IPS-15b (cell line): Measurements from ENCODE around the gene PLEK2.
A peak's percentile ranks its signal among the peaks of the same experiment; 100 is the strongest.
"Not testable (repeated sequence)": the region's sequence is repeated elsewhere in the genome, so short reads cannot be mapped to it uniquely, and the experiment has no call there.

ENCODE experiments used
- H3K27me3 ChIP-seq: one replicate; pipeline ENCODE4 v1.6.1; 2013; ENCODE audit warnings: low read length; ENCODE audit not compliant: control insufficient read depth, insufficient read depth
- H3K36me3 ChIP-seq: one replicate; pipeline ENCODE4 v1.6.1; 2013; ENCODE audit warnings: low read length; ENCODE audit not compliant: control insufficient read depth, insufficient read depth
- H3K4me1 ChIP-seq: one replicate; pipeline ENCODE4 v1.6.1; 2013; ENCODE audit warnings: mild to moderate bottlenecking, low read length; ENCODE audit not compliant: control insufficient read depth, insufficient read depth
- H3K4me3 ChIP-seq: one replicate; pipeline ENCODE4 v1.5.1; 2013; ENCODE audit warnings: low read depth, low read length
- H3K9ac ChIP-seq: one replicate; pipeline ENCODE4 v1.6.1; 2013; ENCODE audit warnings: low read depth, mild to moderate bottlenecking, low read length
- H3K9me3 ChIP-seq: one replicate; pipeline ENCODE4 v1.6.1; 2013; ENCODE audit warnings: mild to moderate bottlenecking, low read length; ENCODE audit not compliant: control insufficient read depth, insufficient read depth

The PLEK2 gene

GRCh38 chr14:67413806-67414769 is 2.1 kb upstream of the PLEK2 start:
- no peaks in the 10 kb centered on the region for H3K36me3 ChIP-seq
- peaks cover 30% of the 10 kb centered on the region for H3K27me3 ChIP-seq
- H3K9me3 ChIP-seq, result no peaks in the 10 kb centered on the region
- H3K9ac ChIP-seq, result no peak overlapping the region
- H3K4me3 ChIP-seq, result no peak overlapping the region
- no peaks in the 10 kb centered on the region for H3K4me1 ChIP-seq

DNA sequence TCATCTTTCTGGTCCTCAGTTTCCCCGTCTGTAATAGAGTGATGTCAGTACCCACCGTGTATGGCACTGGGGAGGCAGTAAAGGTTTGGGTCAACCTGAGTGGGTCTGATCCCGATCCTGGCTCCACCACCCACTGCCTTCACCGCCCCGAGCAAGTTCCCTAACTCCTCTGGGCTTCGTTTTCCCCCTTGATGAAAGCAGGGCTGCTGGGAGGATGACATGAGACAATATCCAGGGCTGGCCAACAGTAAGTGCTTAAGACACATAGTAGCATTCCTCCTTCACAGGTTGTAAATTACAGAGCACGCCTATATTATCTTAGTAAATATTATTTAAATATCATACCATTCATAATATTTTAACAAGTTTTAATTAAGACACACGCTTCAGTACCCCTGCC is 595 bp downstream of the PLEK2 start:
- Histone ChIP-seq H3K9me3 (no peaks in the 10 kb centered on the region), H3K9ac (no peak overlapping the region), H3K27me3 (peaks cover 30% of the 10 kb centered on the region), H3K4me1 (no peaks in the 10 kb centered on the region), H3K36me3 (no peaks in the 10 kb centered on the region), H3K4me3 (peak overlapping the region; percentile 62)

- Histone ChIP-seq H3K4me1 (no peaks in the 10 kb centered on the region), H3K27me3 (peaks cover 30% of the 10 kb centered on the region), H3K9me3 (no peaks in the 10 kb centered on the region), H3K9ac (no peak overlapping the region), H3K4me3 (no peak overlapping the region), H3K36me3 (no peaks in the 10 kb centered on the region)
Measured at GRCh38 chr14:67410313-67410712, 1.7 kb downstream of the PLEK2 start.

- H3K9me3 ChIP-seq, result no peaks in the 10 kb centered on the region
- H3K4me3 ChIP-seq, result no peak overlapping the region
- no peak overlapping the region for H3K9ac ChIP-seq
- H3K4me1 ChIP-seq, result no peaks in the 10 kb centered on the region
- H3K27me3 ChIP-seq, result peaks cover 30% of the 10 kb centered on the region
- H3K36me3 ChIP-seq, result no peaks in the 10 kb centered on the region
Measured at GRCh38 chr14:67409461-67409860, 2.5 kb downstream of the PLEK2 start.

- H3K4me1 ChIP-seq, H3K9ac ChIP-seq, H3K36me3 ChIP-seq, H3K4me3 ChIP-seq, H3K9me3 ChIP-seq: not testable (repeated sequence)
- H3K27me3 ChIP-seq, result peaks cover 28% of the 10 kb centered on the region
Measured at GRCh38 chr14:67408122-67408801, 3.7 kb downstream of the PLEK2 start.

- Histone ChIP-seq H3K4me1 (no peaks in the 10 kb centered on the region), H3K9ac (no peak overlapping the region), H3K4me3 (no peak overlapping the region), H3K27me3 (peaks cover 4% of the 10 kb centered on the region), H3K36me3 (no peaks in the 10 kb centered on the region), H3K9me3 (no peaks in the 10 kb centered on the region)
Measured at GRCh38 chr14:67405771-67406170, 6.2 kb downstream of the PLEK2 start.

DNA sequence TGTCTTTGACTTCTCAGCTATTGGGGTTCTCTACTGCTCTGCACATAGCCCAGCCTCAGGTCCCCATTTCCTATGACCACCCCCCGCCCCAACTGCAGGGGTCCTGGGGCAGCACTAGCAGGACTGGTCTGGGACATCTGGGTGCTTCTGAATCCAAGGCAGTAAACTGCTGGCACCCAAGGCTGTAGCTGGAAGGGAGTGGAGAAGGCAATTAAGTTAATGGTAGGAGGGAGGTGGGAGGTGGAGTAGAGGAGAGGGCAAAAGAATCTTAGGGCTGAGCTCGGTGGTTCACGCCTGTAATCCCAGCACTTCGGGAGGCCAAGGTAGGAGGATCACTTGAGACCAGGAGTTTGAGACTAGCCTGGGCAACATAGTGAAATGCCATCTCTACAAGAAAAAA is 11.5 kb downstream of the PLEK2 start:
- Histone ChIP-seq H3K36me3 (no peaks in the 10 kb centered on the region), H3K9me3 (no peaks in the 10 kb centered on the region), H3K4me3 (no peak overlapping the region), H3K27me3 (no peaks in the 10 kb centered on the region), H3K4me1 (no peaks in the 10 kb centered on the region), H3K9ac (no peak overlapping the region)

DNA sequence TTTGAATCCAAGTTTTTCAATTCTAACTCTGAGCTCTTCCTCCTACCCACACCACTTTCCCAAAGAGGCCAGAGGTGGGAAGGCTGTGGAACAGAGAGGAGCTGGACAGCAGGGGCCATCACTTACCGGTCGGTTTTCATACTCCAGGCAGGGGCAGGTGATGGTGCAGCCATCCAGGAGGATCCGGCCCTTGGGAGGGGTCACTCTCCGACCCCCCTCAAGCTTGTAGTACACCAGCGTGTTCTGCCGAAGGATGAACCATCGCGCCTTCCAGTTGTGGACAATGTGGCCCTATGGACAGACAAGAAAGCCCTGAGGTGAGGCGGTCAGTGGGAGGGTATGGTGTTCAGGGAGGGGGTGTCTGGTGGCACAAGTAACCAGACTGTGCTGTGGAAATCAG is 14.4 kb downstream of the PLEK2 start:
- Histone ChIP-seq H3K27me3 (no peaks in the 10 kb centered on the region), H3K36me3 (no peaks in the 10 kb centered on the region), H3K4me3 (no peak overlapping the region), H3K9ac (no peak overlapping the region), H3K4me1 (no peaks in the 10 kb centered on the region), H3K9me3 (no peaks in the 10 kb centered on the region)

GRCh38 chr14:67396381-67396970 is 15.5 kb downstream of the PLEK2 start:
- H3K9ac ChIP-seq, result no peak overlapping the region
- no peak overlapping the region for H3K4me3 ChIP-seq
- H3K4me1 ChIP-seq, result no peaks in the 10 kb centered on the region
- H3K9me3 ChIP-seq, result no peaks in the 10 kb centered on the region
- no peaks in the 10 kb centered on the region for H3K36me3 ChIP-seq
- no peaks in the 10 kb centered on the region for H3K27me3 ChIP-seq

GRCh38 chr14:67395876-67396189 is 16.1 kb downstream of the PLEK2 start:
- Histone ChIP-seq H3K9ac (no peak overlapping the region), H3K9me3 (no peaks in the 10 kb centered on the region), H3K36me3 (no peaks in the 10 kb centered on the region), H3K4me3 (no peak overlapping the region), H3K27me3 (no peaks in the 10 kb centered on the region), H3K4me1 (no peaks in the 10 kb centered on the region)

DNA sequence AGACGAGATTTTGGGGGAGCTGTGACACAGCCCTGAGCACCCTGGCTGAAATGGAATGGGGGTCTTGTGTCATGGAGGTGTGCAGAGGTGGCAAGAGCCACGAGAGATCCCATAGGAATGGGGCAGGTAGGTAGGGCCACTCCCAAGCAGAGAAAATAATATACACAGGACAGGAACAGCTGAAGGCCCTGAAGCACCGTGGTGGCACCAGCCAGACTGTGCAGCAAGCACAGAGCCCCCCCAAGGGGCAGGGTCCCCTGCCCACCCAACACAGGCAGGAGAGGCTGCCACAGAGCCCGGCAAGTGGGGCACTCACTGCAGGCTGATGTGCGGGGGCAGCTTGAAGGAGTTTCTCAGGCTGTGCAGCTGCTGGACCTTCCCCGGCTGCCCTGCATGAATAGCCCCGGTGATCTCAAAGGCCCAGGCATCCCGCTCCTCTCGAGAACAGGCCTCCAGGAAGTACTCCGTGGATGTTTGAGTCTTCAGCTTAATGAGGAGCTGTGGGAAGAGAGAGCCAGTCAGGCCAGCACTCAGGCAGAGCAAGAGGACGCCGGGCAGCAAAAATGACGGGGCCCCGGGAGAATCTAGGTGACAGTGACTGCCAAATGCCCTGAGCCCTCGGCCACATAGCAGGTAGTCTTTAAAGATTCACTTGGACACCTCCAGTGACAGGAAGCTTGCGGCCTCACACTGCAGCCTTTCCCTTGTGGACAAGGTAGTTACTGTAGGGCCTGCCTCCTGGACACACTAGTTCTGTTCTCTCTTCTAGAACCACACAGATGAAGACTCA is 16.7 kb downstream of the PLEK2 start:
- Histone ChIP-seq H3K36me3 (no peaks in the 10 kb centered on the region), H3K9ac (no peak overlapping the region), H3K4me3 (no peak overlapping the region), H3K4me1 (no peaks in the 10 kb centered on the region), H3K27me3 (no peaks in the 10 kb centered on the region), H3K9me3 (no peaks in the 10 kb centered on the region)
